ENCODE measurements around the gene LRP3. TPM values are rescaled to one million over a fixed set of nuclear protein-coding genes. Genes with fewer than 3 reads are reported as not detected.

Gene LRP3
- total RNA-seq, 1 donor from 2014 or later = 13.3 TPM

DNA sequence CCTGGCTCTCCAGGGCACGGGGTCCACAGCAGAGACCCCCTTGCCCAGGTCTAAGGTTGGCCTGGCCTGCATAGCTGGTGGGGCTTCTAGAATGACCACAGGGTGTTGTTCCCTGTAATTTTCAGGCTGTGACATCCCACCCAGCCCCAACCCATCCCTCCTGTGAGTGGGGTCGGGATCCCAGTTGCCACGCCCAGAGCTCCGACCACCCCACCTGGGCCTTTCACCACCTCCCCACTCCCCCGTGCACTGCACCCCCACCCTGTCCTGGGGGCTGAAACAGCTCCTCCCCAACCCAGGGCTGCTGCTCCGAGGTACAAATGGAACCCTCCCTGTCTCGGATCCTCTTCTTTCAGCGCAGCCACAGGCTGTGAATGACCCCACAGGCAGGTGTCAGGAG lies 40.0 kb downstream of the LRP3 start:
- H3K36me3 Mint-ChIP-seq (ENCODE audit: low read depth, unreplicated experiment) = no peaks in the 10 kb centered on the region
- no peak overlapping the region for H3K4me2 ChIP-seq (ENCODE audit: low read length)
- no peaks in the 10 kb centered on the region for H3K36me3 ChIP-seq (ENCODE audit: insufficient read depth, low read length)
- H2AFZ ChIP-seq (ENCODE audit: low read depth, low read length) = no peak overlapping the region
- no peak overlapping the region for H3K4me3 ChIP-seq (ENCODE audit: insufficient read depth, low read depth, low read length)
- no peaks in the 10 kb centered on the region for H3K9me3 ChIP-seq (ENCODE audit: insufficient read depth, low read depth, low read length)
- FAIRE-seq (no peak), DNase-seq (ENCODE audit: low read depth) (no peak)
- no peak overlapping the region for H3K9ac ChIP-seq (ENCODE audit: low read length)
- no peaks in the 10 kb centered on the region for H3K4me1 ChIP-seq (ENCODE audit: insufficient read depth, low read length)
- TF ChIP-seq, protein P1, sequence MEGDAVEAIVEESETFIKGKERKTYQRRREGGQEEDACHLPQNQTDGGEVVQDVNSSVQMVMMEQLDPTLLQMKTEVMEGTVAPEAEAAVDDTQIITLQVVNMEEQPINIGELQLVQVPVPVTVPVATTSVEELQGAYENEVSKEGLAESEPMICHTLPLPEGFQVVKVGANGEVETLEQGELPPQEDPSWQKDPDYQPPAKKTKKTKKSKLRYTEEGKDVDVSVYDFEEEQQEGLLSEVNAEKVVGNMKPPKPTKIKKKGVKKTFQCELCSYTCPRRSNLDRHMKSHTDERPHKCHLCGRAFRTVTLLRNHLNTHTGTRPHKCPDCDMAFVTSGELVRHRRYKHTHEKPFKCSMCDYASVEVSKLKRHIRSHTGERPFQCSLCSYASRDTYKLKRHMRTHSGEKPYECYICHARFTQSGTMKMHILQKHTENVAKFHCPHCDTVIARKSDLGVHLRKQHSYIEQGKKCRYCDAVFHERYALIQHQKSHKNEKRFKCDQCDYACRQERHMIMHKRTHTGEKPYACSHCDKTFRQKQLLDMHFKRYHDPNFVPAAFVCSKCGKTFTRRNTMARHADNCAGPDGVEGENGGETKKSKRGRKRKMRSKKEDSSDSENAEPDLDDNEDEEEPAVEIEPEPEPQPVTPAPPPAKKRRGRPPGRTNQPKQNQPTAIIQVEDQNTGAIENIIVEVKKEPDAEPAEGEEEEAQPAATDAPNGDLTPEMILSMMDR (IDR thresholded peaks at IDR 0.05; ENCODE audit: insufficient read depth, low read depth, low read length) = no peak
- TF ChIP-seq EZH2 (IDR thresholded peaks at IDR 0.05; ENCODE audit: insufficient read depth, low read length) = no peak
- H3K4me1 Mint-ChIP-seq (ENCODE audit: low read depth, unreplicated experiment) = no peaks in the 10 kb centered on the region
- no peak overlapping the region for H3K4me3 Mint-ChIP-seq (ENCODE audit: unreplicated experiment)
- peaks cover 20% of the 10 kb centered on the region for H3K27me3 ChIP-seq (ENCODE audit: insufficient read depth, low read length)
- no peak overlapping the region for H3K27ac ChIP-seq (ENCODE audit: low read depth, low read length)
- no peaks in the 10 kb centered on the region for H4K20me1 ChIP-seq (ENCODE audit: insufficient read depth, low read length)
- no peaks in the 10 kb centered on the region for H3K79me2 ChIP-seq (ENCODE audit: insufficient read depth, low read length)
- peaks cover 38% of the 10 kb centered on the region for H3K27me3 Mint-ChIP-seq (ENCODE audit: low read depth, unreplicated experiment)
- no peak overlapping the region for H3K27ac Mint-ChIP-seq (ENCODE audit: unreplicated experiment)
- H3K9me3 Mint-ChIP-seq (ENCODE audit: unreplicated experiment) = peaks cover 13% of the 10 kb centered on the region

DNA sequence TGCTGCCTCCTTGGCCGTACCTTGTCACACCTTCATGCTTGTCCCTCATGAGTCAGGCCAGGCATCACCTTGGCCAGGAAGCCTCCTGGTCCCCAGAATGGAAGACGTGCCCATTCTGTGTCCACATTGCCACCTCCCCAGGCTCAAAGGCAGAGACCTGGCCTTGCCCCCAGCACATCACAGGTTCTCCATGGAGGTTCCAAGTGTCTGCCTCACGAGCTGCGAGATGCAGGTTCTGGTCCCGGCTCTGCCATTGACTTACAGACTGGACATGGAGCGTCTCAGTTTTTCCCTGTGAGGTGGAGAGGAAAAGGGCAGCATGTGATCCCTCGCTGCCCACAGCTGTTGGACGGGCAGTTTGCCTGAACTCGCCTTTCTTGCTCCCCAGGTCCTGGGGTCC lies 40.6 kb downstream of the LRP3 start:
- H3K27ac ChIP-seq (ENCODE audit: low read depth, low read length) = no peak overlapping the region
- H3K4me1 ChIP-seq (ENCODE audit: insufficient read depth, low read length) = no peaks in the 10 kb centered on the region
- Mint-ChIP-seq H3K4me3 (ENCODE audit: unreplicated experiment) (no peak overlapping the region), H3K36me3 (ENCODE audit: low read depth, unreplicated experiment) (no peaks in the 10 kb centered on the region), H3K4me1 (ENCODE audit: low read depth, unreplicated experiment) (no peaks in the 10 kb centered on the region), H3K9me3 (ENCODE audit: unreplicated experiment) (peaks cover 10% of the 10 kb centered on the region), H3K27me3 (ENCODE audit: low read depth, unreplicated experiment) (peaks cover 43% of the 10 kb centered on the region), H3K27ac (ENCODE audit: unreplicated experiment) (no peak overlapping the region)
- H2AFZ ChIP-seq (ENCODE audit: low read depth, low read length) = no peak overlapping the region
- H3K79me2 ChIP-seq (ENCODE audit: insufficient read depth, low read length) = no peaks in the 10 kb centered on the region
- H3K27me3 ChIP-seq (ENCODE audit: insufficient read depth, low read length) = peaks cover 20% of the 10 kb centered on the region
- no peak overlapping the region for H3K9ac ChIP-seq (ENCODE audit: low read length)
- H3K4me3 ChIP-seq (ENCODE audit: insufficient read depth, low read depth, low read length) = no peak overlapping the region
- no peaks in the 10 kb centered on the region for H4K20me1 ChIP-seq (ENCODE audit: insufficient read depth, low read length)
- DNase-seq (ENCODE audit: low read depth) (no peak), FAIRE-seq (no peak)
- no peak for TF ChIP-seq EZH2 (IDR thresholded peaks at IDR 0.05; ENCODE audit: insufficient read depth, low read length)
- TF ChIP-seq, protein P1 (IDR thresholded peaks at IDR 0.05; ENCODE audit: insufficient read depth, low read depth, low read length) = no peak
- no peaks in the 10 kb centered on the region for H3K36me3 ChIP-seq (ENCODE audit: insufficient read depth, low read length)
- H3K4me2 ChIP-seq (ENCODE audit: low read length) = no peak overlapping the region
- no peaks in the 10 kb centered on the region for H3K9me3 ChIP-seq (ENCODE audit: insufficient read depth, low read depth, low read length)

DNA sequence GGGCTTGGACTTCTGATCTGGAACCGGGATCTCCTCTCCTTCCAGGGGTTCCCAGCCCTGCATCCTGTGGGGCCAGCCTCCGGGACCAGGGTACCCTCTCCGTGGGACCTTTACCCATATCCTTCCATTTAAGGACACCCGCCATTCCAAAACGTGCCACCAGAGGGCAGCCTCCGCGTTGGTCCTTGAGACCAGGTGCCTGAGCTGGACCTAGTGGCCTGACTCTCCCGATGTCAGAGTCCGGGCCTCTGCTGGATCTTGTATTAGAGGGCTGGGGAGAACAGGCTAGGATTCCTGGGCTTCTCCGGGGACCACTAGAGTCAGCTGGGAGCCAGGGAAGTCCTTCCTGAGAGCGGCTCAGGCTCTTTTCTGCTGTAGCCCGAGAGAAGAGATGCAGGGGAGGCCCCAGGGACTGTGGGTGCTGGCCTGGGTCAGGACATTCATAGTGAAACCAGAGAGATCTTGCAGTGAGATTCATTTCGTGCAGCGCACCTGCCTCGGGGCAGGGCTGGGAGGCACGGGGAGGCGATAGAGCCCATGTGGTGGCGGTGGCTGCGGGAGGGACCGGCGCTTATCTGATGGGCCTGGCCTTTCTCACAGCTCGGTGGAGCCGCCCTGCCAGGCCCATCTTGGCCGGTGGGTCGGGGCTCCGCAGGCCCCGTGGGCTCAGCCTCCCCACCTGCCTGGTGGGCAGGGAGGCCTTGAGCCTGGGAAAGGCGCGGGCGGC lies 41.3 kb downstream of the LRP3 start:
- Histone ChIP-seq H4K20me1 (ENCODE audit: insufficient read depth, low read length) (no peaks in the 10 kb centered on the region), H3K36me3 (ENCODE audit: insufficient read depth, low read length) (no peaks in the 10 kb centered on the region), H3K79me2 (ENCODE audit: insufficient read depth, low read length) (no peaks in the 10 kb centered on the region), H3K9ac (ENCODE audit: low read length) (no peak overlapping the region), H3K4me1 (ENCODE audit: insufficient read depth, low read length) (no peaks in the 10 kb centered on the region), H2AFZ (ENCODE audit: low read depth, low read length) (no peak overlapping the region), H3K9me3 (ENCODE audit: insufficient read depth, low read depth, low read length) (no peaks in the 10 kb centered on the region), H3K4me3 (ENCODE audit: insufficient read depth, low read depth, low read length) (no peak overlapping the region), H3K4me2 (ENCODE audit: low read length) (no peak overlapping the region), H3K27me3 (ENCODE audit: insufficient read depth, low read length) (peaks cover 16% of the 10 kb centered on the region), H3K27ac (ENCODE audit: low read depth, low read length) (no peak overlapping the region)
- Mint-ChIP-seq H3K4me3 (ENCODE audit: unreplicated experiment) (no peak overlapping the region), H3K36me3 (ENCODE audit: low read depth, unreplicated experiment) (no peaks in the 10 kb centered on the region), H3K4me1 (ENCODE audit: low read depth, unreplicated experiment) (no peaks in the 10 kb centered on the region), H3K27me3 (ENCODE audit: low read depth, unreplicated experiment) (peaks cover 39% of the 10 kb centered on the region), H3K9me3 (ENCODE audit: unreplicated experiment) (peaks cover 5% of the 10 kb centered on the region), H3K27ac (ENCODE audit: unreplicated experiment) (no peak overlapping the region)
- TF ChIP-seq, protein P1 (IDR thresholded peaks at IDR 0.05; ENCODE audit: insufficient read depth, low read depth, low read length) = peak; percentile 76
- TF ChIP-seq EZH2 (IDR thresholded peaks at IDR 0.05; ENCODE audit: insufficient read depth, low read length) = no peak
- FAIRE-seq = peak; percentile 29
- peak; percentile 15 for DNase-seq (ENCODE audit: low read depth)

Data from astrocyte (in vitro differentiated cells and primary cell).